HG03103 (cell line): ENCODE results near the gene NUDCD3.
"Not testable (repeated sequence)": the region's sequence is repeated elsewhere in the genome, so short reads cannot be mapped to it uniquely, and the experiment has no call there.

ENCODE experiments used
- ATAC-seq: cut with Tn5 transposase; IDR thresholded peaks from one replicate; pipeline ENCODE4 v1.9.1; 2021; ENCODE audit warnings: low read depth; ENCODE audit not compliant: unreplicated experiment

The NUDCD3 gene

GRCh38 chr7:44451123-44451522 is 39.3 kb downstream of the NUDCD3 start:
- ATAC-seq = no peak

- no peak for ATAC-seq
Measured at GRCh38 chr7:44449584-44449928, 40.9 kb downstream of the NUDCD3 start.

- ATAC-seq = no peak
Measured at GRCh38 chr7:44448922-44449583, 41.4 kb downstream of the NUDCD3 start.

- no peak for ATAC-seq
Measured at GRCh38 chr7:44447874-44448425, 42.5 kb downstream of the NUDCD3 start.

GRCh38 chr7:44445986-44446671 is 44.3 kb downstream of the NUDCD3 start:
- ATAC-seq = no peak

- ATAC-seq = no peak
Measured at GRCh38 chr7:44441079-44441478, 49.4 kb downstream of the NUDCD3 start.

- no peak for ATAC-seq
Measured at GRCh38 chr7:44440577-44441078, 49.8 kb downstream of the NUDCD3 start.

- ATAC-seq = no peak
Measured at GRCh38 chr7:44439926-44440325, 50.5 kb downstream of the NUDCD3 start.

- no peak for ATAC-seq
Measured at GRCh38 chr7:44438816-44439215, 51.6 kb downstream of the NUDCD3 start.

GRCh38 chr7:44434201-44434600 is 56.3 kb downstream of the NUDCD3 start:
- no peak for ATAC-seq

GRCh38 chr7:44433255-44434022 is 57.0 kb downstream of the NUDCD3 start:
- ATAC-seq = no peak

- ATAC-seq = no peak
Measured at GRCh38 chr7:44432381-44432977, 58.0 kb downstream of the NUDCD3 start.

- no peak for ATAC-seq
Measured at GRCh38 chr7:44431091-44431608, 59.3 kb downstream of the NUDCD3 start.

- no peak for ATAC-seq
Measured at GRCh38 chr7:44430054-44430453, 60.4 kb downstream of the NUDCD3 start.

- not testable (repeated sequence) for ATAC-seq
Measured at GRCh38 chr7:44424762-44425161, 65.7 kb downstream of the NUDCD3 start.

- ATAC-seq = no peak
Measured at GRCh38 chr7:44416941-44417340, 73.5 kb downstream of the NUDCD3 start.

- no peak for ATAC-seq
Measured at GRCh38 chr7:44415510-44415909, 74.9 kb downstream of the NUDCD3 start.

GRCh38 chr7:44415047-44415446 is 75.4 kb downstream of the NUDCD3 start:
- ATAC-seq = no peak

GRCh38 chr7:44411306-44411705 is 79.2 kb downstream of the NUDCD3 start:
- no peak for ATAC-seq

GRCh38 chr7:44408596-44408995 is 81.9 kb downstream of the NUDCD3 start:
- no peak for ATAC-seq

- ATAC-seq = no peak
Measured at GRCh38 chr7:44403775-44404174, 86.7 kb downstream of the NUDCD3 start.
